ENCODE results near the gene RPS27L.

GRCh38 chr15:63157118-63157843 is at the start of gene RPS27L:
- TF ChIP-seq CTCF (IDR thresholded peaks at IDR 0.05; ENCODE audit: low read depth, low read length), result no peak
- TF ChIP-seq EZH2phosphoT487 (IDR thresholded peaks at IDR 0.05; ENCODE audit: low read depth), result no peak
